ENCODE data around the gene MAPT. TPM values are rescaled to one million over a fixed set of nuclear protein-coding genes. Genes with fewer than 3 reads are reported as not detected.

MAPT gene
- total and polyA plus RNA-seq, 2 of the 13 experiments (the other 11 are each of a cell fraction or from before 2014, with no cell fraction given) = 2.1 to 2.8 TPM

GRCh38 chr17:45997624-45998023 lies 103.3 kb downstream of the MAPT start:
- BruUV-seq (replicated peaks) = no TSS peak
- WGBS (ENCODE audit: low lambda C conversion rate) = 77% methylated on average over 9 of the region's 9 CpGs
- no peak for DNase-seq (ENCODE audit: low spot score)
- Histone ChIP-seq H3K9ac (ENCODE audit: insufficient read depth, low read depth, low read length) (no peak overlapping the region), H3K27ac (ENCODE audit: extremely low read length, insufficient read depth, low read length) (no peak overlapping the region), H3K4me3 (replicated peaks in 1 of 3; ENCODE audit: insufficient read depth in 1 of 3, low read depth in 2 of 3, low read length in 3 of 3) (no peak overlapping the region), H3K9me3 (ENCODE audit: low read length) (no peaks in the 10 kb centered on the region), H2AFZ (ENCODE audit: low read length) (no peak overlapping the region), H3K4me2 (ENCODE audit: low read depth, low read length) (no peak overlapping the region), H3K27me3 (ENCODE audit: control insufficient read depth in 1 of 2, insufficient read depth in 2 of 2, low read length in 2 of 2) (0 out of 5 replicates have a peak, but pooled peaks cover 0 to 1% of the 10 kb centered on the region in 2 experiments), H3K36me3 (replicated peaks in 1 of 2; ENCODE audit: control insufficient read depth in 1 of 2, insufficient read depth in 2 of 2, low read length in 2 of 2) (no peaks in the 10 kb centered on the region), H3K4me1 (ENCODE audit: insufficient read depth, low read length) (peaks cover 31% of the 10 kb centered on the region), H3K79me2 (ENCODE audit: insufficient read depth, low read length) (no peaks in the 10 kb centered on the region), H4K20me1 (ENCODE audit: insufficient read depth, low read length) (no peaks in the 10 kb centered on the region)
- FAIRE-seq = no peak
- ChIA-PET POLR2A (no interaction called here), CTCF (ENCODE audit: low intra/inter-chr PET ratio, low total read pairs) (no interaction called here)
- ATAC-seq = no peak
- in situ Hi-C loops (cut with HindIII; ENCODE audit: extremely low pct_ligation_motif_present, low pct_unique_long_range_greater_than_20kb) = no loop called here
- TF ChIP-seq ATF7 (IDR thresholded peaks at IDR 0.05) (peak; percentile 39; the same call in 1 of the 2 replicates), ATF7 (CRISPR knock-in tag; IDR thresholded peaks at IDR 0.05) (no peak), PCBP1 (IDR thresholded peaks at IDR 0.05; ENCODE audit: borderline replicate concordance, low read depth, low read length) (no peak)
- intact Hi-C loops (cut with micrococcal nuclease; ENCODE audit: unreplicated experiment) = no loop called here

- Histone ChIP-seq H4K20me1 (ENCODE audit: insufficient read depth, low read length) (no peaks in the 10 kb centered on the region), H3K4me1 (ENCODE audit: insufficient read depth, low read length) (peaks cover 33% of the 10 kb centered on the region), H3K4me3 (replicated peaks in 1 of 3; ENCODE audit: insufficient read depth in 1 of 3, low read depth in 2 of 3, low read length in 3 of 3) (no peak within 1 kb of the TSS), H3K4me2 (ENCODE audit: low read depth, low read length) (no peak within 1 kb of the TSS), H3K9me3 (ENCODE audit: low read length) (no peaks in the 10 kb centered on the region), H3K36me3 (replicated peaks in 1 of 2; ENCODE audit: control insufficient read depth in 1 of 2, insufficient read depth in 2 of 2, low read length in 2 of 2) (no peaks in the 10 kb centered on the region), H2AFZ (ENCODE audit: low read length) (no peak within 1 kb of the TSS), H3K27ac (ENCODE audit: extremely low read length, insufficient read depth, low read length) (no peak within 1 kb of the TSS), H3K27me3 (ENCODE audit: control insufficient read depth in 1 of 2, insufficient read depth in 2 of 2, low read length in 2 of 2) (0 out of 5 replicates have a peak, but pooled peaks cover 0 to 1% of the 10 kb centered on the region in 2 experiments), H3K9ac (ENCODE audit: insufficient read depth, low read depth, low read length) (no peak within 1 kb of the TSS), H3K79me2 (ENCODE audit: insufficient read depth, low read length) (no peaks in the 10 kb centered on the region)
- BruUV-seq (replicated peaks) = no TSS peak
- CTCF ChIA-PET (ENCODE audit: low intra/inter-chr PET ratio, low total read pairs) = no interaction called here
- ATAC-seq = no peak
- DNase-seq (ENCODE audit: low spot score) = no peak
- 0 out of 2 replicates have a peak, but pooled peaks have one; percentile 38 for TF ChIP-seq ZNF333 (CRISPR knock-in tag; IDR thresholded peaks at IDR 0.05; ENCODE audit: borderline replicate concordance)
- no peak for TF ChIP-seq ZFP82 (CRISPR knock-in tag; IDR thresholded peaks at IDR 0.05; ENCODE audit: borderline replicate concordance)
- TF ChIP-seq ATF7 (IDR thresholded peaks at IDR 0.05) = peak; percentile 96
- no peak for TF ChIP-seq ATF7 (CRISPR knock-in tag; IDR thresholded peaks at IDR 0.05)
- no peak for TF ChIP-seq FOXA3 (CRISPR knock-in tag; IDR thresholded peaks at IDR 0.05)
- TF ChIP-seq AKAP8 (CRISPR knock-in tag; IDR thresholded peaks at IDR 0.05) = no peak
- TF ChIP-seq ZNF484 (CRISPR knock-in tag; IDR thresholded peaks at IDR 0.05; ENCODE audit: borderline replicate concordance, low read depth) = no peak
- peak; percentile 93 for TF ChIP-seq CREB1 (IDR thresholded peaks at IDR 0.05)
- no peak for TF ChIP-seq CREB1 (CRISPR knock-in tag; IDR thresholded peaks at IDR 0.05)
- intact Hi-C loops (cut with micrococcal nuclease; ENCODE audit: unreplicated experiment) (no loop called here), in situ Hi-C loops (cut with HindIII; ENCODE audit: extremely low pct_ligation_motif_present, low pct_unique_long_range_greater_than_20kb) (no loop called here)
- 70% methylated on average over 8 of the region's 8 CpGs for WGBS (ENCODE audit: low lambda C conversion rate)
- POLR2A ChIA-PET = no interaction called here
- FAIRE-seq = no peak
These were observed 104.9 kb downstream of the MAPT start, which contains the start of gene STH for GRCh38 chr17:45998987-45999899. Gene STH (plus strand): TSS chr17:45999250. CDS start chr17:45999280, 30 bp downstream.

Measured in HepG2 (cell line).